GM23338 (cell line): ENCODE data around the gene DACT2. TPM values are rescaled to one million over a fixed set of nuclear protein-coding genes. Genes with fewer than 3 reads are reported as not detected.

ENCODE experiments used
- ATAC-seq: fragments of 200-7000 bp; cut with Tn5 transposase; 3 replicates; pipeline ENCODE4 v1.9.1; 2020
- DNase-seq: peaks from one replicate; pipeline ENCODE4 v3.0.0-alpha.2; 2015; ENCODE audit warnings: low spot score
- H2AFZ ChIP-seq: fragments of 200-600 bp; sonication (generic); 2 replicates; pipeline ENCODE4 v1.8.0; 2016; ENCODE audit warnings: antibody characterized with exemption, mild to moderate bottlenecking, moderate library complexity
- H3F3A ChIP-seq: fragments of 200-600 bp; sonication (generic); replicated peaks from 2 replicates; pipeline ENCODE4 v1.8.0; 2017; ENCODE audit warnings: antibody characterized with exemption, mixed run types, low read depth
- H3K27ac ChIP-seq: fragments of 200-600 bp; sonication (generic); 2 replicates; pipeline ENCODE4 v1.6.1; 2016; ENCODE audit warnings: low read depth
- H3K27me3 ChIP-seq: fragments of 200-600 bp; sonication (generic); 2 replicates; pipeline ENCODE4 v1.8.0; 2016; ENCODE audit warnings: mild to moderate bottlenecking, mixed run types, moderate library complexity; ENCODE audit not compliant: insufficient read depth
- H3K36me3 ChIP-seq: fragments of 200-600 bp; sonication (generic); 2 replicates; pipeline ENCODE4 v1.8.0; 2016; ENCODE audit warnings: mild to moderate bottlenecking; ENCODE audit not compliant: insufficient read depth
- H3K4me1 ChIP-seq: fragments of 200-600 bp; sonication (generic); 2 replicates; pipeline ENCODE4 v1.8.0; 2016; ENCODE audit warnings: mild to moderate bottlenecking, moderate library complexity; ENCODE audit not compliant: insufficient read depth
- H3K4me2 ChIP-seq: fragments of 200-600 bp; sonication (generic); 2 replicates; pipeline ENCODE4 v1.7.1; 2017; ENCODE audit warnings: mixed run types
- H3K4me3 ChIP-seq: fragments of 200-600 bp; sonication (generic); 2 replicates; pipeline ENCODE4 v1.6.1; 2016; ENCODE audit warnings: mixed run types
- H3K79me2 ChIP-seq: fragments of 200-600 bp; sonication (generic); replicated peaks from 2 replicates; pipeline ENCODE4 v1.8.0; 2017; ENCODE audit warnings: mild to moderate bottlenecking; ENCODE audit not compliant: insufficient read depth
- H3K9me2 ChIP-seq: fragments of 200-600 bp; sonication (generic); 2 replicates; pipeline ENCODE4 v1.8.0; 2017; ENCODE audit not compliant: insufficient read depth
- H4K20me1 ChIP-seq: fragments of 200-600 bp; sonication (generic); replicated peaks from 2 replicates; pipeline ENCODE4 v1.8.0; 2017; ENCODE audit warnings: mild to moderate bottlenecking; ENCODE audit not compliant: insufficient read depth
- H3K27ac Mint-ChIP-seq: 2 replicates; pipeline ENCODE4 v1.8.0; 2020; ENCODE audit warnings: inconsistent platforms, mild to moderate bottlenecking, moderate library complexity, mixed read lengths
- H3K27me3 Mint-ChIP-seq: 3 replicates; pipeline ENCODE4 v1.8.0; 2022; ENCODE audit warnings: low read depth, mild to moderate bottlenecking, moderate library complexity, mixed read lengths, inconsistent platforms; ENCODE audit not compliant: insufficient read depth, poor library complexity
- H3K36me3 Mint-ChIP-seq: 3 replicates; pipeline ENCODE4 v1.8.0; 2021; ENCODE audit warnings: low read depth, mild to moderate bottlenecking, inconsistent platforms, moderate library complexity, mixed read lengths
- H3K4me1 Mint-ChIP-seq: 3 replicates; pipeline ENCODE4 v1.8.0; 2020; ENCODE audit warnings: mild to moderate bottlenecking, inconsistent platforms, mixed read lengths
- H3K4me3 Mint-ChIP-seq: 3 replicates; pipeline ENCODE4 v1.8.0; 2021; ENCODE audit warnings: moderate library complexity, mild to moderate bottlenecking, inconsistent platforms, mixed read lengths
- H3K9me3 Mint-ChIP-seq: 3 replicates; pipeline ENCODE4 v1.8.0; 2020; ENCODE audit warnings: moderate library complexity, mild to moderate bottlenecking, inconsistent platforms, mixed read lengths
- CREB1 ChIP-seq: fragments of 250-450 bp; sonication (Bioruptor Pico); IDR thresholded peaks from 2 replicates; pipeline ENCODE4 v1.5.0; 2020; ENCODE audit warnings: low read depth, mild to moderate bottlenecking, moderate library complexity
- CTCF ChIP-seq, 2 experiments: fragments of 200-600 bp in 1 of 2; sonication (generic) in 1 of 2; conservative IDR thresholded peaks; 2 replicates each; pipeline versions ENCODE4 v1.5.1 to v1.6.1; 2016 to 2017; ENCODE audit warnings: antibody characterized with exemption in 2 of 2, low read depth in 2 of 2, mild to moderate bottlenecking in 2 of 2, moderate library complexity in 1 of 2
- EZH2 ChIP-seq: fragments of 200-600 bp; sonication (generic); IDR thresholded peaks from one replicate; pipeline ENCODE4 v1.8.0; 2017; ENCODE audit warnings: antibody characterized with exemption, mild to moderate bottlenecking, low read depth; ENCODE audit not compliant: unreplicated experiment
- POLR2AphosphoS5 ChIP-seq: IDR thresholded peaks from 2 replicates; pipeline ENCODE4 v1.6.1; 2016; ENCODE audit warnings: antibody characterized with exemption, low read depth
- REST ChIP-seq: IDR thresholded peaks from one replicate; pipeline ENCODE4 v1.6.1; 2018; ENCODE audit warnings: antibody characterized with exemption; ENCODE audit not compliant: unreplicated experiment
- STAT1 ChIP-seq: IDR thresholded peaks from one replicate; pipeline ENCODE4 v1.6.1; 2016; ENCODE audit warnings: antibody characterized with exemption; ENCODE audit not compliant: unreplicated experiment
- ZNF114 ChIP-seq: fragments of 250-450 bp; sonication (Bioruptor Pico); IDR thresholded peaks from 2 replicates; pipeline ENCODE4 v1.5.0; 2020; ENCODE audit warnings: mild to moderate bottlenecking, moderate library complexity
- ZNF462 ChIP-seq: fragments of 250-450 bp; sonication (Bioruptor Pico); IDR thresholded peaks from 2 replicates; pipeline ENCODE4 v1.5.0; 2020; ENCODE audit warnings: mild to moderate bottlenecking, moderate library complexity
- polyA plus RNA-seq: library from polyadenylated mRNA; unstranded; fragments of >200 nt; fragmentation: Nextera tagmentation; extraction: Ambion mirVana; gene quantifications from 2 replicates; pipeline ENCODE4 v1.2.1, GENCODE V29; 2016
- total RNA-seq: library from RNA; depleted of rRNA; stranded (reverse); fragments of >200 nt; shearing (Covaris generic); gene quantifications from 2 replicates; pipeline ENCODE4 v1.2.3, GENCODE V29; 2014

DACT2 gene
- total and polyA plus RNA-seq, 2 experiments from 2014 or later: 1.8 to 10.6 TPM

- peaks cover 4% of the 10 kb centered on the region for H3K27me3 Mint-ChIP-seq
- no peak for TF ChIP-seq CTCF (conservative IDR thresholded peaks at IDR 0.05; ENCODE audit: low read depth in 2 of 2)
- TF ChIP-seq REST: no peak
- TF ChIP-seq ZNF462 (CRISPR knock-in tag): no peak
- TF ChIP-seq POLR2AphosphoS5: no peak
- TF ChIP-seq EZH2: no peak
- TF ChIP-seq STAT1: no peak
- TF ChIP-seq CREB1 (CRISPR knock-in tag): no peak
- no peak for TF ChIP-seq ZNF114 (CRISPR knock-in tag)
Measured at GRCh38 chr6:168291450-168291849, 28.1 kb downstream of the DACT2 start.

More at GRCh38 chr6:168291450-168291849, 28.1 kb downstream of the DACT2 start:
- Mint-ChIP-seq H3K27ac (no peak overlapping the region), H3K9me3 (no peaks in the 10 kb centered on the region), H3K36me3 (no peaks in the 10 kb centered on the region), H3K4me1 (no peaks in the 10 kb centered on the region), H3K4me3 (no peak overlapping the region)
- ATAC-seq (no peak), DNase-seq (no peak)
- no peaks in the 10 kb centered on the region for H4K20me1 ChIP-seq
- H3K27ac ChIP-seq: no peak overlapping the region
- H3F3A ChIP-seq: no peaks in the 10 kb centered on the region
- H3K4me1 ChIP-seq: no peaks in the 10 kb centered on the region
- no peak overlapping the region for H2AFZ ChIP-seq
- no peak overlapping the region for H3K4me2 ChIP-seq
- no peaks in the 10 kb centered on the region for H3K27me3 ChIP-seq
- H3K9me2 ChIP-seq: no peaks in the 10 kb centered on the region
- H3K36me3 ChIP-seq: no peaks in the 10 kb centered on the region
- no peaks in the 10 kb centered on the region for H3K79me2 ChIP-seq
- no peak overlapping the region for H3K4me3 ChIP-seq
